ENCODE measurements around the gene FAM219A.
"Not testable (repeated sequence)": the region's sequence is repeated elsewhere in the genome, so short reads cannot be mapped to it uniquely, and the experiment has no call there.

FAM219A gene

GRCh38 chr9:34374339-34374738 is 84.0 kb downstream of the FAM219A start:
- no peak for DNase-seq

- no peak for DNase-seq
Observed at GRCh38 chr9:34373749-34374148, 84.6 kb downstream of the FAM219A start.

GRCh38 chr9:34372467-34373011 is 85.8 kb downstream of the FAM219A start:
- DNase-seq: no peak

GRCh38 chr9:34371886-34372466 is 86.4 kb downstream of the FAM219A start:
- no peak for DNase-seq

- DNase-seq: no peak
Observed at GRCh38 chr9:34370970-34371880, 87.1 kb downstream of the FAM219A start.

- DNase-seq: no peak
Observed at GRCh38 chr9:34370335-34370969, 87.9 kb downstream of the FAM219A start.

- DNase-seq: no peak
Observed at GRCh38 chr9:34369636-34370035, 88.7 kb downstream of the FAM219A start.

GRCh38 chr9:34368796-34369195 is 89.6 kb downstream of the FAM219A start:
- not testable (repeated sequence) for DNase-seq

- DNase-seq: not testable (repeated sequence)
Observed at GRCh38 chr9:34367751-34368410, 90.5 kb downstream of the FAM219A start.

- no peak for DNase-seq
Observed at GRCh38 chr9:34366365-34366764, 92.0 kb downstream of the FAM219A start.

- DNase-seq: no peak
Observed at GRCh38 chr9:34365282-34365681, 93.1 kb downstream of the FAM219A start.

- no peak for DNase-seq
Observed at GRCh38 chr9:34363619-34364351, 94.6 kb downstream of the FAM219A start.

GRCh38 chr9:34362614-34363214 is 95.7 kb downstream of the FAM219A start:
- no peak for DNase-seq

GRCh38 chr9:34352957-34353356 is 105.4 kb downstream of the FAM219A start:
- DNase-seq: not testable (repeated sequence)

- not testable (repeated sequence) for DNase-seq
Observed at GRCh38 chr9:34352122-34352652, 106.2 kb downstream of the FAM219A start.

- DNase-seq: no peak
Observed at GRCh38 chr9:34349324-34349723, 109.0 kb downstream of the FAM219A start.
